ENCODE measurements around the gene YJU2. TPM values are rescaled to one million over a fixed set of nuclear protein-coding genes. Genes with fewer than 3 reads are reported as not detected.

Gene YJU2
- total RNA-seq = 19.9 TPM

- Histone ChIP-seq H3K27me3 (no peaks in the 10 kb centered on the region), H3K9me3 (no peaks in the 10 kb centered on the region), H3K36me3 (peaks cover 0 to 28% of the 10 kb centered on the region in 2 donors), H3K4me3 (peak within 1 kb of the TSS; percentile 54 to 64), H3K27ac (peak within 1 kb of the TSS; percentile 91), H3K4me1 (peaks cover 16% of the 10 kb centered on the region)
- DNase-seq (ENCODE audit: extremely low spot score in 2 of 2) = peak in 1 of 2 donors; percentile 98
- TF ChIP-seq CTCF (IDR thresholded peaks at IDR 0.05) (peak in 1 of 3 experiments; percentile 10), POLR2AphosphoS5 (IDR thresholded peaks at IDR 0.05; ENCODE audit: insufficient read depth in 1 of 2, low read depth in 1 of 2) (peak; percentile 72 to 99), POLR2A (IDR thresholded peaks at IDR 0.05) (no peak)
- intact Hi-C loops (cut with DNase I) = no loop called here
These were observed at the start of gene YJU2 for GRCh38 chr19:4246767-4247593. YJU2 (plus strand) TSS chr19:4247080; CDS start chr19:4247147, 67 bp downstream.

- H3K4me1 ChIP-seq = no peaks in the 10 kb centered on the region
- H3K9me3 ChIP-seq = no peaks in the 10 kb centered on the region
- no peak overlapping the region for H3K4me3 ChIP-seq
- H3K27me3 ChIP-seq = peaks cover 3% of the 10 kb centered on the region
- TF ChIP-seq CTCF (IDR thresholded peaks at IDR 0.05) (no peak), POLR2AphosphoS5 (IDR thresholded peaks at IDR 0.05; ENCODE audit: insufficient read depth in 1 of 2, low read depth in 1 of 2) (no peak), POLR2A (IDR thresholded peaks at IDR 0.05) (no peak)
- no peaks in the 10 kb centered on the region for H3K36me3 ChIP-seq
- intact Hi-C loops (cut with DNase I) = no loop called here
- no peak overlapping the region for H3K27ac ChIP-seq
- DNase-seq (ENCODE audit: extremely low spot score in 2 of 2) = no peak
These were observed 49.7 kb upstream of the YJU2 start for GRCh38 chr19:4197228-4197624.

- Histone ChIP-seq H3K9me3 (no peaks in the 10 kb centered on the region), H3K27ac (no peak overlapping the region), H3K27me3 (peaks cover 3% of the 10 kb centered on the region), H3K4me3 (no peak overlapping the region), H3K36me3 (no peaks in the 10 kb centered on the region), H3K4me1 (no peaks in the 10 kb centered on the region)
- no peak for DNase-seq (ENCODE audit: extremely low spot score in 2 of 2)
- no peak for TF ChIP-seq POLR2A (IDR thresholded peaks at IDR 0.05)
- no peak for TF ChIP-seq POLR2AphosphoS5 (IDR thresholded peaks at IDR 0.05; ENCODE audit: insufficient read depth in 1 of 2, low read depth in 1 of 2)
- TF ChIP-seq CTCF (IDR thresholded peaks at IDR 0.05) = no peak
- intact Hi-C loops (cut with DNase I) = no loop called here
These were observed 49.0 kb upstream of the YJU2 start for GRCh38 chr19:4197625-4198466.

GRCh38 chr19:4198467-4199126, 48.3 kb upstream of the YJU2 start:
- peaks cover 3% of the 10 kb centered on the region for H3K27me3 ChIP-seq

More at GRCh38 chr19:4198467-4199126, 48.3 kb upstream of the YJU2 start:
- H3K36me3 ChIP-seq = no peaks in the 10 kb centered on the region
- TF ChIP-seq POLR2A (IDR thresholded peaks at IDR 0.05) = no peak
- no peak for TF ChIP-seq CTCF (IDR thresholded peaks at IDR 0.05)
- no peak for DNase-seq (ENCODE audit: extremely low spot score in 2 of 2)
- no peak overlapping the region for H3K27ac ChIP-seq
- no peaks in the 10 kb centered on the region for H3K4me1 ChIP-seq
- intact Hi-C loops (cut with DNase I) = no loop called here
- no peaks in the 10 kb centered on the region for H3K9me3 ChIP-seq
- H3K4me3 ChIP-seq = no peak overlapping the region

Data from vagina (tissue), 2 donors.